Measurements from ENCODE around the gene RBBP5. TPM values are rescaled to one million over a fixed set of nuclear protein-coding genes. Genes with fewer than 3 reads are reported as not detected.

RBBP5 gene
- total RNA-seq, 1 experiment from 2014 or later = 24.5 TPM

DNA sequence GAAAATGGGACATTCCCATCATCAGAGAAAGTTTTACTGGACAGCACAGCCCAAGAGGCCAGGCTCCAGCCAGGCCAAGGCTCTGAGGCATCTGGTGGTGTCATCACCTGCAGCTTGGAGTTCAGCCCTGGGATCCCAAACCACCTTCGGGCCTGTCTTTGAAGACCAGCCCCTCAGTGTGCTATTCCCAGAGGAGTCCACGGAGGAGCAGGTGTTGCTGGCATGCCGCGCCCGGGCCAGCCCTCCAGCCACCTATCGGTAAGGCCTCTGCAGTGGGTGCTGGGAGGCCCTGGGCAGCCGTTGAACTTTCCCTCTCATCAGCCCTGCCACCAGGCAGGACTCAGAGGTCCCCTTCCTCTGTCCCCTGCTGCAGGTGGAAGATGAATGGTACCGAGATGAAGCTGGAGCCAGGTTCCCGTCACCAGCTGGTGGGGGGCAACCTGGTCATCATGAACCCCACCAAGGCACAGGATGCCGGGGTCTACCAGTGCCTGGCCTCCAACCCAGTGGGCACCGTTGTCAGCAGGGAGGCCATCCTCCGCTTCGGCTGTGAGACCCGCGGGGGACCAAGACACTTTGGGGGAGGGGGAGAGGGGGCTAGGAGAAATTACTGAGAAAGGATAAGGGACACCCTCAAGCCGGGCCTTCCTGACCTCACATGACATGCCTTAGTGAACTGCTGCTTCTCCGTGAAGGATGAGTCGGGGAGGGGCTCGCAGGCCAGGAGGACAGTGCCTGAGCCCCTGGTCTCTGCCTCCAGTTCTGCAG lies 63.8 kb downstream of the RBBP5 start:
- intact Hi-C loops (cut with micrococcal nuclease) = no loop called here
- DNase-seq (ENCODE audit: low read depth, low spot score) (no peak), ATAC-seq (no peak)
- no peak overlapping the region for H2AFZ ChIP-seq (ENCODE audit: low read depth, low read length, poor library complexity, severe bottlenecking)
- no peaks in the 10 kb centered on the region for H3K36me3 ChIP-seq (ENCODE audit: control insufficient read depth in 1 of 2, insufficient read depth in 2 of 2, low read length in 2 of 2)
- RAD21 ChIA-PET (ENCODE audit: low non-redundant PET in 1 of 2, low total read pairs in 2 of 2, uncharacterized antibody in 2 of 2, unreplicated experiment in 2 of 2) = no interaction called here
- H3K79me2 ChIP-seq (ENCODE audit: insufficient read depth, low read length) = no peaks in the 10 kb centered on the region
- CTCF ChIA-PET = no interaction called here
- no peak overlapping the region for H3K27ac ChIP-seq (ENCODE audit: low read depth, low read length)
- no peak overlapping the region for H3K4me3 ChIP-seq (replicated peaks in 1 of 2; ENCODE audit: low read depth in 1 of 2, low read length in 2 of 2)
- POLR2A ChIA-PET = no interaction called here
- TF ChIP-seq CEBPB (IDR thresholded peaks at IDR 0.05; ENCODE audit: low read depth) (no peak), POLR2A (IDR thresholded peaks at IDR 0.05; ENCODE audit: borderline replicate concordance, extremely low read depth, insufficient read depth, insufficient read length) (no peak), JUND (IDR thresholded peaks at IDR 0.05) (no peak), SRF (IDR thresholded peaks at IDR 0.05; ENCODE audit: low read depth) (no peak)
- TF ChIP-seq, protein P1, sequence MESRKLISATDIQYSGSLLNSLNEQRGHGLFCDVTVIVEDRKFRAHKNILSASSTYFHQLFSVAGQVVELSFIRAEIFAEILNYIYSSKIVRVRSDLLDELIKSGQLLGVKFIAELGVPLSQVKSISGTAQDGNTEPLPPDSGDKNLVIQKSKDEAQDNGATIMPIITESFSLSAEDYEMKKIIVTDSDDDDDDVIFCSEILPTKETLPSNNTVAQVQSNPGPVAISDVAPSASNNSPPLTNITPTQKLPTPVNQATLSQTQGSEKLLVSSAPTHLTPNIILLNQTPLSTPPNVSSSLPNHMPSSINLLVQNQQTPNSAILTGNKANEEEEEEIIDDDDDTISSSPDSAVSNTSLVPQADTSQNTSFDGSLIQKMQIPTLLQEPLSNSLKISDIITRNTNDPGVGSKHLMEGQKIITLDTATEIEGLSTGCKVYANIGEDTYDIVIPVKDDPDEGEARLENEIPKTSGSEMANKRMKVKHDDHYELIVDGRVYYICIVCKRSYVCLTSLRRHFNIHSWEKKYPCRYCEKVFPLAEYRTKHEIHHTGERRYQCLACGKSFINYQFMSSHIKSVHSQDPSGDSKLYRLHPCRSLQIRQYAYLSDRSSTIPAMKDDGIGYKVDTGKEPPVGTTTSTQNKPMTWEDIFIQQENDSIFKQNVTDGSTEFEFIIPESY (IDR thresholded peaks at IDR 0.05; ENCODE audit: extremely low read depth, insufficient replicate concordance, low read length) = no peak
- TF ChIP-seq, protein P2, sequence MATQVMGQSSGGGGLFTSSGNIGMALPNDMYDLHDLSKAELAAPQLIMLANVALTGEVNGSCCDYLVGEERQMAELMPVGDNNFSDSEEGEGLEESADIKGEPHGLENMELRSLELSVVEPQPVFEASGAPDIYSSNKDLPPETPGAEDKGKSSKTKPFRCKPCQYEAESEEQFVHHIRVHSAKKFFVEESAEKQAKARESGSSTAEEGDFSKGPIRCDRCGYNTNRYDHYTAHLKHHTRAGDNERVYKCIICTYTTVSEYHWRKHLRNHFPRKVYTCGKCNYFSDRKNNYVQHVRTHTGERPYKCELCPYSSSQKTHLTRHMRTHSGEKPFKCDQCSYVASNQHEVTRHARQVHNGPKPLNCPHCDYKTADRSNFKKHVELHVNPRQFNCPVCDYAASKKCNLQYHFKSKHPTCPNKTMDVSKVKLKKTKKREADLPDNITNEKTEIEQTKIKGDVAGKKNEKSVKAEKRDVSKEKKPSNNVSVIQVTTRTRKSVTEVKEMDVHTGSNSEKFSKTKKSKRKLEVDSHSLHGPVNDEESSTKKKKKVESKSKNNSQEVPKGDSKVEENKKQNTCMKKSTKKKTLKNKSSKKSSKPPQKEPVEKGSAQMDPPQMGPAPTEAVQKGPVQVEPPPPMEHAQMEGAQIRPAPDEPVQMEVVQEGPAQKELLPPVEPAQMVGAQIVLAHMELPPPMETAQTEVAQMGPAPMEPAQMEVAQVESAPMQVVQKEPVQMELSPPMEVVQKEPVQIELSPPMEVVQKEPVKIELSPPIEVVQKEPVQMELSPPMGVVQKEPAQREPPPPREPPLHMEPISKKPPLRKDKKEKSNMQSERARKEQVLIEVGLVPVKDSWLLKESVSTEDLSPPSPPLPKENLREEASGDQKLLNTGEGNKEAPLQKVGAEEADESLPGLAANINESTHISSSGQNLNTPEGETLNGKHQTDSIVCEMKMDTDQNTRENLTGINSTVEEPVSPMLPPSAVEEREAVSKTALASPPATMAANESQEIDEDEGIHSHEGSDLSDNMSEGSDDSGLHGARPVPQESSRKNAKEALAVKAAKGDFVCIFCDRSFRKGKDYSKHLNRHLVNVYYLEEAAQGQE (IDR thresholded peaks at IDR 0.05; ENCODE audit: low read depth) = no peak
- TF ChIP-seq, protein P3, sequence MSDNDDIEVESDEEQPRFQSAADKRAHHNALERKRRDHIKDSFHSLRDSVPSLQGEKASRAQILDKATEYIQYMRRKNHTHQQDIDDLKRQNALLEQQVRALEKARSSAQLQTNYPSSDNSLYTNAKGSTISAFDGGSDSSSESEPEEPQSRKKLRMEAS (IDR thresholded peaks at IDR 0.05) = no peak
- H3K9me2 ChIP-seq (ENCODE audit: insufficient read depth) = no peaks in the 10 kb centered on the region
- H3K27me3 ChIP-seq (ENCODE audit: insufficient read depth, low read length) = no peaks in the 10 kb centered on the region
- no peak overlapping the region for H3K9ac ChIP-seq (ENCODE audit: low read length)
- H4K20me1 ChIP-seq (ENCODE audit: insufficient read depth) = no peaks in the 10 kb centered on the region
- no peak overlapping the region for H3K4me2 ChIP-seq (ENCODE audit: low read length)
- no peaks in the 10 kb centered on the region; a peak in 1 of 4 replicates for H3K4me1 ChIP-seq (ENCODE audit: control insufficient read depth in 1 of 2, insufficient read depth in 2 of 2, low read length in 2 of 2)
- H3K9me3 ChIP-seq (ENCODE audit: control insufficient read depth in 1 of 2, insufficient read depth in 1 of 2, low read depth in 1 of 2, low read length in 2 of 2) = no peaks in the 10 kb centered on the region
- no TSS peak for BruUV-seq (replicated peaks)

Measured in HCT116 (cell line).